D721Med (cell line): ENCODE data around the gene SCAPER.
A peak's percentile ranks its signal among the peaks of the same experiment; 100 is the strongest.
"Not testable (repeated sequence)": the region's sequence is repeated elsewhere in the genome, so short reads cannot be mapped to it uniquely, and the experiment has no call there.

Experiments used
- DNase-seq: peaks from one replicate; pipeline ENCODE4 v3.0.0; 2011; ENCODE audit warnings: low spot score; ENCODE audit not compliant: insufficient read length
- FAIRE-seq: peaks from 2 replicates; lab custom pipeline; 2011; peaks lifted over from hg19 to GRCh38; lab: Jason Lieb, UNC
- CTCF ChIP-seq: IDR thresholded peaks from 2 replicates; pipeline ENCODE4 v1.5.1; 2012; ENCODE audit warnings: mild to moderate bottlenecking, control low read depth; ENCODE audit not compliant: insufficient read depth; ENCODE audit errors: missing control alignments

The SCAPER gene

GRCh38 chr15:76904461-76905012 is 603 bp downstream of the SCAPER start:
- DNase-seq = no peak
- TF ChIP-seq CTCF = no peak
- no peak for FAIRE-seq

GRCh38 chr15:76903251-76903681 is 1.9 kb downstream of the SCAPER start:
- peak; percentile 41 for TF ChIP-seq CTCF
- DNase-seq = no peak
- no peak for FAIRE-seq

- no peak for FAIRE-seq
Observed at GRCh38 chr15:76901965-76902364, 3.2 kb downstream of the SCAPER start.

GRCh38 chr15:76899931-76900310 is 5.2 kb downstream of the SCAPER start:
- not testable (repeated sequence) for DNase-seq, FAIRE-seq

More at GRCh38 chr15:76901965-76902364, 3.2 kb downstream of the SCAPER start:
- TF ChIP-seq CTCF = no peak
- DNase-seq = no peak

GRCh38 chr15:76899176-76899930 is 5.8 kb downstream of the SCAPER start:
- not testable (repeated sequence) for DNase-seq, FAIRE-seq

- no peak for TF ChIP-seq CTCF
- FAIRE-seq (no peak), DNase-seq (no peak)
Observed at GRCh38 chr15:76898102-76898501, 7.0 kb downstream of the SCAPER start.

- FAIRE-seq (no peak), DNase-seq (no peak)
- no peak for TF ChIP-seq CTCF
Observed at GRCh38 chr15:76894174-76894573, 11.0 kb downstream of the SCAPER start.

- DNase-seq, FAIRE-seq: not testable (repeated sequence)
Observed at GRCh38 chr15:76892836-76893235, 12.3 kb downstream of the SCAPER start.

GRCh38 chr15:76887280-76888141 is 17.6 kb downstream of the SCAPER start:
- not testable (repeated sequence) for FAIRE-seq, DNase-seq
